Thoracic aorta (tissue), 2 donors: ENCODE results near the gene HLF. TPM values are rescaled to one million over a fixed set of nuclear protein-coding genes. Genes with fewer than 3 reads are reported as not detected.

ENCODE experiments used
- ATAC-seq: fragments of 150-250 bp; one replicate; pipeline ENCODE4 v1.8.0; 2017; ENCODE audit warnings: low read depth; ENCODE audit not compliant: insufficient number of reproducible peaks, low FRiP score
- DNase-seq: peaks from one replicate; pipeline ENCODE4 v3.0.0-alpha.2; 2020; ENCODE audit warnings: low spot score
- H3K27ac ChIP-seq, 2 donors: fragments of 200-600 bp; sonication (generic); 1 replicate in 1 of 2; 2 replicates in 1 of 2; pipeline ENCODE4 v1.5.1; 2016; ENCODE audit warnings: mild to moderate bottlenecking in 2 of 2, moderate library complexity in 2 of 2
- H3K27me3 ChIP-seq: fragments of 200-600 bp; sonication (generic); replicated peaks from 2 replicates; pipeline ENCODE4 v1.6.0; 2016; ENCODE audit warnings: mild to moderate bottlenecking; ENCODE audit not compliant: insufficient read depth
- H3K36me3 ChIP-seq: fragments of 200-600 bp; sonication (generic); one replicate; pipeline ENCODE4 v1.5.1; 2016
- H3K4me1 ChIP-seq, 2 donors: fragments of 200-600 bp; sonication (generic); 1 replicate in 1 of 2; 2 replicates in 1 of 2; pipeline versions ENCODE4 v1.5.1 to v1.6.0; 2016; ENCODE audit warnings: low read depth in 2 of 2, mild to moderate bottlenecking in 1 of 2; ENCODE audit not compliant: control insufficient read depth in 1 of 2
- H3K4me3 ChIP-seq: fragments of 200-600 bp; sonication (generic); 2 replicates; pipeline ENCODE4 v1.5.1; 2016; ENCODE audit warnings: mild to moderate bottlenecking
- H3K9me3 ChIP-seq: fragments of 200-600 bp; sonication (generic); 2 replicates; pipeline ENCODE4 v1.5.1; 2016
- total RNA-seq, 2 donors: library from RNA; depleted of rRNA; stranded (reverse); fragments of >200 nt; gene quantifications; one replicate each; pipeline versions ENCODE4 v1.1.0 to v1.2.3, GENCODE V29; 2016
- TF ChIP-seq, protein P1 (sequence below): fragments of 200-600 bp; sonication (generic); IDR thresholded peaks from one replicate; pipeline ENCODE4 v1.5.1; 2019; ENCODE audit warnings: antibody characterized with exemption

Gene HLF
- total RNA-seq, 2 donors from 2014 or later, result 10.2 to 12.5 TPM

- no peak for DNase-seq
- no peaks in the 10 kb centered on the region for H3K9me3 ChIP-seq
- TF ChIP-seq, protein P1, sequence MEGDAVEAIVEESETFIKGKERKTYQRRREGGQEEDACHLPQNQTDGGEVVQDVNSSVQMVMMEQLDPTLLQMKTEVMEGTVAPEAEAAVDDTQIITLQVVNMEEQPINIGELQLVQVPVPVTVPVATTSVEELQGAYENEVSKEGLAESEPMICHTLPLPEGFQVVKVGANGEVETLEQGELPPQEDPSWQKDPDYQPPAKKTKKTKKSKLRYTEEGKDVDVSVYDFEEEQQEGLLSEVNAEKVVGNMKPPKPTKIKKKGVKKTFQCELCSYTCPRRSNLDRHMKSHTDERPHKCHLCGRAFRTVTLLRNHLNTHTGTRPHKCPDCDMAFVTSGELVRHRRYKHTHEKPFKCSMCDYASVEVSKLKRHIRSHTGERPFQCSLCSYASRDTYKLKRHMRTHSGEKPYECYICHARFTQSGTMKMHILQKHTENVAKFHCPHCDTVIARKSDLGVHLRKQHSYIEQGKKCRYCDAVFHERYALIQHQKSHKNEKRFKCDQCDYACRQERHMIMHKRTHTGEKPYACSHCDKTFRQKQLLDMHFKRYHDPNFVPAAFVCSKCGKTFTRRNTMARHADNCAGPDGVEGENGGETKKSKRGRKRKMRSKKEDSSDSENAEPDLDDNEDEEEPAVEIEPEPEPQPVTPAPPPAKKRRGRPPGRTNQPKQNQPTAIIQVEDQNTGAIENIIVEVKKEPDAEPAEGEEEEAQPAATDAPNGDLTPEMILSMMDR, result no peak
- no peaks in the 10 kb centered on the region for H3K27me3 ChIP-seq
- no peak for ATAC-seq
- H3K27ac ChIP-seq, result no peak overlapping the region
- no peaks in the 10 kb centered on the region for H3K4me1 ChIP-seq
- no peaks in the 10 kb centered on the region for H3K36me3 ChIP-seq
- no peak overlapping the region for H3K4me3 ChIP-seq
These were observed 98.3 kb downstream of the HLF start for GRCh38 chr17:55363033-55363432.

DNA sequence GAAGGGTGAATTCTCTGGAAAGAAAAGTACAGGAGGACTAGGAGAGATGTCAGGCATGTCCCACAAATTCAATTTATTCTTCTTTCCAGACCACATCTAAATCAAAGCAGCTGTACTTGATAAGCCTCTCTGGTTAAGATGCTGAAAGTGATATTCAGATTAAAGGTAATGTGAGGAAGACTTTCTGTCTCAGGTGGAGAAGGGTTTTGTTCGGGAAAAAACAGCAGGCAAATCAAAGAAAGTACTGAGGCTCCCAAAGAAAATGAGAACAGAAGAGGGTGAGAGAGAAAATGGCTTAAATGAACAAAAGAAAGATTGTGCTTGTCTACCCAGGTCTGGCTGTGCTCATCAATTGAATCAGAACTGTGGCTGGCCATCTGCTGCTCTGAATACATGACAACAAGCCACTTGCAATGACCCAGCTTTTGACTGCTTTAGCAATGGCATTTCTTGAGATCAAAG lies 101.3 kb downstream of the HLF start:
- no peaks in the 10 kb centered on the region for H3K4me1 ChIP-seq
- H3K27me3 ChIP-seq, result no peaks in the 10 kb centered on the region
- TF ChIP-seq, protein P1, result no peak
- no peaks in the 10 kb centered on the region for H3K36me3 ChIP-seq
- DNase-seq (no peak), ATAC-seq (no peak)
- no peak overlapping the region for H3K27ac ChIP-seq
- no peak overlapping the region for H3K4me3 ChIP-seq
- no peaks in the 10 kb centered on the region for H3K9me3 ChIP-seq

DNA sequence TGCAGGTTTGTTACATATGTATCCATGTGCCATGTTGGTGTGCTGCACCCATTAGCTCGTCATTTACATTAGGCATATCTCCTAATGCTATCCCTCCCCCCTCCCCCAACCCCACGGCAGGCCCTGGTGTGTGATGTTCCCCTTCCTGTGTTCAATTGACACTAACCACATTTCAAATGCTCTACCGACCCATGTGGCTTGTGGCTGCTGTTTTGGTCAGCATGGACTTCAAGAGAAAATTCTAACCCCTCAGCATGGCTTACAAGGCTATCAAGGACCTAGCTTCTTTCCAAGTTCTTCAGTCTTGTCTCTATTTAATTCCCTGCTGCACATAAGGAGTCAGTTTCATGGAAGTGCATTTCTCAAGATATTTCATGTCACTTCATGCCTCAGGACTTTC lies 103.9 kb downstream of the HLF start:
- Histone ChIP-seq H3K27ac (no peak overlapping the region), H3K36me3 (no peaks in the 10 kb centered on the region), H3K9me3 (no peaks in the 10 kb centered on the region), H3K27me3 (no peaks in the 10 kb centered on the region), H3K4me1 (no peaks in the 10 kb centered on the region), H3K4me3 (no peak overlapping the region)
- TF ChIP-seq, protein P1, result no peak
- DNase-seq (no peak), ATAC-seq (no peak)

Other genes starting within 250 kb of the HLF start
- 10 to 100 TPM; 11.1 to 14.3 TPM for gene MMD, start 156.9 kb downstream of the HLF start, total RNA-seq
- gene SMIM36, start 246.5 kb downstream of the HLF start, total RNA-seq, result not detected